Ovary (tissue), 3 donors: Measurements from ENCODE around the gene GNRH2.
"Not testable (repeated sequence)": the region's sequence is repeated elsewhere in the genome, so short reads cannot be mapped to it uniquely, and the experiment has no call there.

Experiments
- CTCF ChIP-seq, 3 donors: fragments of 450-650 bp in 2 of 3; fragments of 200-600 bp in 1 of 3; IDR thresholded peaks; one replicate each; pipeline versions ENCODE4 v1.5.1 to v1.8.0; 2016 to 2022; ENCODE audit warnings: antibody characterized with exemption in 3 of 3, mild to moderate bottlenecking in 1 of 3
- EP300 ChIP-seq: sonication (generic); formaldehyde crosslinking; IDR thresholded peaks from one replicate; pipeline ENCODE4 v1.6.1; 2017; ENCODE audit warnings: antibody characterized with exemption
- POLR2A ChIP-seq: fragments of 450-650 bp; IDR thresholded peaks from one replicate; pipeline ENCODE4 v1.6.1; 2017; ENCODE audit warnings: antibody characterized with exemption, mild to moderate bottlenecking, moderate library complexity
- donor health status: DM: no; HTN: no; CAD: no.

DNA sequence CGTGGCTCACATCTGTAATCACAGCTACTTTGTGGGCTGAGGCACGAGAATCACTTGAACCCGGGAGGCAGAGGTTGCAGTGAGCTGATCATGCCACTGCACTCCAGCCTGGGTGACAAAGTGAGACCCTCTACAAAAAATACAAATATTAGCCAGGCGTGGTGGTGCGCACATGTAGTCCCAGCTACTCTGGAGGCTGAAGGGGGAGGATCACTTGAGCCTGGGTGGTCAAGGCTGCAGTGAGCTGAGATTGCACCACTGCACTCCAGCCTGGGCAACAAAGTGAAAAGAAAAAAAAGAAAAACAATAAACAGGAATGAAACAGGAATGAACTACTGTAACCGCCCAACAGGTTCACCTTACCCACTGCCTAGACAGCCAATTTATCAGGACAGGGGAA lies 20.7 kb downstream of the GNRH2 start:
- TF ChIP-seq EP300; CTCF (IDR thresholded peaks at IDR 0.05); POLR2A: not testable (repeated sequence)
